ENCODE measurements around the gene NRCAM.
"Not testable (repeated sequence)": the region's sequence is repeated elsewhere in the genome, so short reads cannot be mapped to it uniquely, and the experiment has no call there.

Gene NRCAM

GRCh38 chr7:108285003-108285368, 171.2 kb downstream of the NRCAM start:
- no peak for DNase-seq (ENCODE audit: low read depth in 2 of 2, low spot score in 1 of 2)

DNA sequence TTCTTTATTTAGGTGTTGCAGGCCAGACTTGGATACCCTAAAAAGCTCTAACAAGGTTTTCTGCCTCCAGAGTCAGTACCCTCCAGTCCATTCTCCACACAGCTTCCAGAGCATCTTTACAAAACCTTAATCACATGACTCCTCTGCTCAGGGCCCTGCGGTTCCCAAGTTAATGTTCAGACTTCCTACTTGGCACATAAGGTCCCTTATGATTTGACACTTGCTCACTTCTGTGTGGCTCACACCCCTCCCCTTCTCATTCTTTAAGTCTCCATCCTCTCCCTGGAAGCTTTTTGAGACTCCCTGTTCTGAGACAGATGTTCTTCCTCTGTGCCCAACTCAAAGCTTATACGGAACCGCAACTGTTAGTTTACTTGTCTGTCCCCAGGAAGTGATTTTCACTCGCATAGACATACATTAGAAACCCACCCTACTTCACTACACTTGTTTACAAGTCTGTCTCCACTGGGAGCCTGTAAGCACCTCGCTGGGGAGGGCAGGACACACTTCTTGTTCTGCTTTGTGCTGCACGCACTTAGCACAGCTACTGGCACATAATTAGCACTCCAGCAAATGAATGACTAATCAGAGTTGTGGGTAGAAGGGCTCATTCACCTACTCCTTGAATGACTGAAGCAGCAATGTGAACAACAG, 171.8 kb downstream of the NRCAM start:
- no peak for DNase-seq (ENCODE audit: low read depth in 2 of 2, low spot score in 1 of 2)

DNA sequence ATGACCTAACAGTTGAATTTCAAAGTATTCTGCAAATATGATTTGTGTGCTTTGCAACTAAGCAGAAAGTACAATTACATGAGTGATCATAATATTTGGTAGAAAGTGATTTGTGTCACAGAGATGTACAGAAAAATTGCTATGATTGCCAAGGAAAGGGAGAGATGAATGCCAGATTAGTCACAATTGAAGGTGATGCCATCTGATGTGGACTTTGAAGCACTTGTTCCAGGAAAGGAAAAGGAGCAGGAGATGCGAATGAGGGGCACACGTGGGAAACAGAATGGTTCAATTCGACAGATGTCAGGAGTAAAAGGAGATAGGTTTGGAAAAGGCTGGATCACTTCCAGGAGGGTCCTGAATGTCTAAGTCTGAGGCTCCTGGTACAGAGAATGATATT, 173.0 kb downstream of the NRCAM start:
- DNase-seq (ENCODE audit: low read depth in 2 of 2, low spot score in 1 of 2), result no peak

DNA sequence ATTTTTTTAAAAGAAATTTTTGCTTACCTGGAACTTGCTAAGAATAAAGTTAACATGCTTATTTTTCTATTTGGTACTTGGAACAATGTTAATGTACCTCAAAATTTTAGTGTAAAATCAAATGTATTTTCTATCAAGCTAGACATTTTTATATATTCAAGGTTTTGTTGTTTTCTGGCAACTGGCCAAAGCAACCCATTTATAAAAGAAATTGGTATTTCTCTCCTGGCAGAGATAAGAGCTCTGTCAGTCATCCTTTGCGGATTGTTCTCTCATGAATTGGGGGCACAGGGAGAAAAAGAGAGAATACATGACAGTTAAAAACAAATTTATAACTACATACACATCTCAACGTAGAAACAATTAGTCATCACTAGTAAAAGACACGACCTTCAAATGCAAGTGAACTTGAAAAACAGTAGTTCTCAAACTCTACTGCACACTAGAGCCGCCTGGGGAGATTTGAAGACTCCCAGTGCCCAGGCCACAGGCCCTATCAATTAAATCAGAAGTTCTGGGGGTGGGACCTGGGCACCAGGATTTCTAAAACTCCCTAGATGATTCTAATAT, 173.7 kb downstream of the NRCAM start:
- DNase-seq (ENCODE audit: low read depth in 2 of 2, low spot score in 1 of 2), result no peak

DNA sequence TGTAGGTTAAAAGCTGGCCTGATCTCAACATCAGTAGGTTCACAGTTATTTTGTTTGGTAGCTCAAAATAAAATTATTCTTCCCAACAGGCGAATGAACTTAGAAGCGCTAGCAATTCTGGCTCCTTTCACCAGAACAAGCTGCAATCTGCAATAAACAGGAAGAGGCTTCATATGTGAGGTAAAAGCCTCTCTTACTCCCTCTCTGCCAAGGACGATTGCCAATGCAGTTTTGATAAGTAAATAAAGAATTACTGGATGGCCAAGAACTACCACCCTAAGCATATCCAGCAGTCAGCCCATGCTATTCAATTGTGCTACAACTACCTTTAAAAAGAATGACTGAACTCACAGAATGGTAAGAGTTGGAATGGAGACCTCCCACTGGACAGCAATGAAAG, 176.1 kb downstream of the NRCAM start:
- DNase-seq (ENCODE audit: low read depth in 2 of 2, low spot score in 1 of 2), result no peak

GRCh38 chr7:108278776-108279175, 177.5 kb downstream of the NRCAM start:
- DNase-seq (ENCODE audit: low read depth in 2 of 2, low spot score in 1 of 2), result no peak

DNA sequence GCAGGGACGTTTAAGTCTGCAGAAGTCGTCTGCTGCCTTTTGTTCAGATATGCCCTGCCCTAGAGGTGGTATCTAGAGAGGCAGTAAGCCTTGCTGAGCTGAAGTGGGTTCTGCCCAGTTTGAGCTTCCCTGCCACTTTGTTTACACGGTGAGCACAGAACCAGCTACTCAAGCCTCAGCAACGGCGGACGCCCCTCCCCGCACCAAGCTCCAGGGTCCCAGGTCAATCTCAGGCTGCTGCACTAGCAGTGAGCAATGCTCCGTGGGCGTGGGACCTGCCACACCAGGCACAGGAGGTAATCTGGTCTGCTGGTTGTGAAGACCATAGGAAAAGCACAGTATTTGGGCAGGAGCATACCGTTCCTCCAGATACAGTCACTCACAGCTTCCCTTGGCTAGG, 178.0 kb downstream of the NRCAM start:
- no peak for DNase-seq (ENCODE audit: low read depth in 2 of 2, low spot score in 1 of 2)

GRCh38 chr7:108274447-108274846, 181.8 kb downstream of the NRCAM start:
- DNase-seq (ENCODE audit: low read depth in 2 of 2, low spot score in 1 of 2), result not testable (repeated sequence)

DNA sequence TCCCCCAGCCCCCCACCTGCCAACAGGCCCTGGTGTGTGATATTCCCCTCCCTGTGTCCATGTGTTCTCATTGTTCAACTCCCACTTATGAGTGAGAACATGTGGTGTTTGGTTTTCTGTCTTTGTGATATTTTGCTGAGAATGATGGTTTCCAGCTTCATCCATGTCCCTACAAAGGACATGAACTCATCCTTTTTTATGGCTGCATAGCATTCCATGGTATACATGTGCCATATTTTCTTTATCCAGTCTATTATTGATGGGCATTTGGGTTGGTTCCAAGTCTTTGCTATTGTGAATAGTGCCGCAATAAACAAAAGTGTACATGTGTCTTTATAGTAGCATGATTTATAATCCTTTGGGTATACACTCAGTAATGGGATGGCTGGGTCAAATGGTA, 183.3 kb downstream of the NRCAM start:
- DNase-seq (ENCODE audit: low read depth in 2 of 2, low spot score in 1 of 2), result not testable (repeated sequence)

- DNase-seq (ENCODE audit: low read depth in 2 of 2, low spot score in 1 of 2), result no peak
These were observed 185.7 kb downstream of the NRCAM start for GRCh38 chr7:108270385-108271015.

- DNase-seq (ENCODE audit: low read depth in 2 of 2, low spot score in 1 of 2), result no peak
These were observed 187.9 kb downstream of the NRCAM start for GRCh38 chr7:108268200-108268820.

DNA sequence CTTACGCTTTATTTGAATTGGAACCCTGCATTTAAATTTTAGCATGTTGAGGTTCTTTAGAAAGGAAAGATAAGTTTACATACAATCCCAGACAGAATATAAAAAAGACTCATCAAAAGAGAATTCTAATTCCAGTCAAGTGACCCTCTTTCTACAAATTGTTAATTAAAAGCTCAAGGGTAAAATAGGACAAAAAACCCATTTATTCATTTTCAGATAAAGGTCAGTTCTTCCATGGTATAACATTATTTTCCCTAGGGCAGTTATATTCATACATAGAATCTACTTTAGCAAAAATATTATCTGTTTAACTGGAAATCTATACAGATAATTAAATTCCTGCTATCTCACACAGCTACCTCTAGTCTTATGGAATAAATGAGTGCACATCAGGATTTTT, 188.6 kb downstream of the NRCAM start:
- no peak for DNase-seq (ENCODE audit: low read depth in 2 of 2, low spot score in 1 of 2)

- DNase-seq (ENCODE audit: low read depth in 2 of 2, low spot score in 1 of 2), result no peak
These were observed 189.7 kb downstream of the NRCAM start for GRCh38 chr7:108266491-108266890.

DNA sequence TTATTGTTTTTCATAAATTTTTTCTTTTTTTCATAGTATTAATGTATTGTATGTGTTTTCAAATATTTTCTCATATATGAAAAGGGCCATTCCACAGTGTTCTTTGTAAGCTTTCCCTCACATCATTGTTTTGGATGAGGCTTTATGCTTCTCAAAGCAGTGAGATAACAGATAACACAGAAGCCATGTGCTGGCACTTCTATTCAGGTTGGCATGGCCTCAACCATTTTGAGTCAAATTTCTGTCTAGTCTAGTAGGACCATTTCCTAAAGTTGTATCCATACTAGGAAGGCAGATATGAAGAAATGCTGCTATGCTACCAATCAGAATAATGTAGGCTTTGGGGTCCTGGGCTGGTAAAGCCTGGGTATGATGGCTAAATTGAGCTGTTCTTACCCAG, 190.2 kb downstream of the NRCAM start:
- DNase-seq (ENCODE audit: low read depth in 2 of 2, low spot score in 1 of 2), result no peak

GRCh38 chr7:108265007-108265406, 191.2 kb downstream of the NRCAM start:
- DNase-seq (ENCODE audit: low read depth in 2 of 2, low spot score in 1 of 2), result no peak

- no peak for DNase-seq (ENCODE audit: low read depth in 2 of 2, low spot score in 1 of 2)
These were observed 192.8 kb downstream of the NRCAM start for GRCh38 chr7:108263425-108263824.

GRCh38 chr7:108261560-108262255, 194.5 kb downstream of the NRCAM start:
- DNase-seq (ENCODE audit: low read depth in 2 of 2, low spot score in 1 of 2), result no peak

DNA sequence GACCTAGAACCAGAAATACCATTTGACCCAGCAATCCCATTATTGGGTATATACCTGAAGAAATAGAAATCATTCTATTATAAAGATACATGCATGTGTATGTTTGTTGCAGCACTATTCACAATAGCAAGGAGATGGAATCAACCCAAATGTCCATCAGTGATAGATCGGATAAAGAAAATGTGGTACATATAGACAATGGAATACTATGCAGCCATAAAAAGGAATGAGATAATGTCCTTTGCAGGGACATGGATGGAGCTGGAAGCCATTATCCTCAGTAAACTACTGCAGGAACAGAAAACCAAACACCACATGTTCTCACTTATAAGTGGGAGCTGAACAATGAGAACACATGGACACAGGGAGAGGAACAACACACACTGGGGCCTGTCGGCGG, 196.8 kb downstream of the NRCAM start:
- not testable (repeated sequence) for DNase-seq (ENCODE audit: low read depth in 2 of 2, low spot score in 1 of 2)

- DNase-seq (ENCODE audit: low read depth in 2 of 2, low spot score in 1 of 2), result no peak
These were observed 198.3 kb downstream of the NRCAM start for GRCh38 chr7:108257954-108258353.

GRCh38 chr7:108254259-108254658, 202.0 kb downstream of the NRCAM start:
- DNase-seq (ENCODE audit: low read depth in 2 of 2, low spot score in 1 of 2), result no peak

GRCh38 chr7:108253275-108254044, 202.8 kb downstream of the NRCAM start:
- DNase-seq (ENCODE audit: low read depth in 2 of 2, low spot score in 1 of 2), result no peak
